Measurements from ENCODE around the gene STK32C.
A peak's percentile ranks its signal among the peaks of the same experiment; 100 is the strongest.

STK32C gene

GRCh38 chr10:132243141-132243540 is 64.6 kb downstream of the STK32C start:
- no peak for DNase-seq

- no peak for DNase-seq
Observed at GRCh38 chr10:132242103-132242840, 65.5 kb downstream of the STK32C start.

DNA sequence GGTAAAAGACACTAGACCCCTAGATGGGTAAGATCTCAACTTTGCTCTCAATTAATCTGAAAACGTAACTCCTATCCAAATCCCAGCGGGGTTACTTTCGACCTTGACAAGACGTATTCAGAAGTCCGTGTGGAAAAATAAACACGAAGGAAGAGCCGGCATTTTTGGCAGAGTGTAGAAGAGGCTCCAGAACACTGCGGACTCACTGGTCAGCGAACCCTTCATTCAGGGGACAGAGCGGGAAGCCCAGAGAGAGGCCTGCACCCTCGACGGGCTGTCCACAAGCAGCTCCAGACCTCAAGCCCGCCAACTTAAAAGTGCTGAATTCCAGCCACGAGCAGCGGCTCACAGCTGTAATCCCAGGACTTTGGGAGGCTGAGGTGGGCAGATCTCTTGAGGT is 66.3 kb downstream of the STK32C start:
- no peak for DNase-seq

GRCh38 chr10:132241086-132241485 is 66.7 kb downstream of the STK32C start:
- DNase-seq, result no peak

GRCh38 chr10:132240581-132240980 is 67.2 kb downstream of the STK32C start:
- DNase-seq, result no peak

GRCh38 chr10:132240156-132240555 is 67.6 kb downstream of the STK32C start:
- DNase-seq, result no peak

DNA sequence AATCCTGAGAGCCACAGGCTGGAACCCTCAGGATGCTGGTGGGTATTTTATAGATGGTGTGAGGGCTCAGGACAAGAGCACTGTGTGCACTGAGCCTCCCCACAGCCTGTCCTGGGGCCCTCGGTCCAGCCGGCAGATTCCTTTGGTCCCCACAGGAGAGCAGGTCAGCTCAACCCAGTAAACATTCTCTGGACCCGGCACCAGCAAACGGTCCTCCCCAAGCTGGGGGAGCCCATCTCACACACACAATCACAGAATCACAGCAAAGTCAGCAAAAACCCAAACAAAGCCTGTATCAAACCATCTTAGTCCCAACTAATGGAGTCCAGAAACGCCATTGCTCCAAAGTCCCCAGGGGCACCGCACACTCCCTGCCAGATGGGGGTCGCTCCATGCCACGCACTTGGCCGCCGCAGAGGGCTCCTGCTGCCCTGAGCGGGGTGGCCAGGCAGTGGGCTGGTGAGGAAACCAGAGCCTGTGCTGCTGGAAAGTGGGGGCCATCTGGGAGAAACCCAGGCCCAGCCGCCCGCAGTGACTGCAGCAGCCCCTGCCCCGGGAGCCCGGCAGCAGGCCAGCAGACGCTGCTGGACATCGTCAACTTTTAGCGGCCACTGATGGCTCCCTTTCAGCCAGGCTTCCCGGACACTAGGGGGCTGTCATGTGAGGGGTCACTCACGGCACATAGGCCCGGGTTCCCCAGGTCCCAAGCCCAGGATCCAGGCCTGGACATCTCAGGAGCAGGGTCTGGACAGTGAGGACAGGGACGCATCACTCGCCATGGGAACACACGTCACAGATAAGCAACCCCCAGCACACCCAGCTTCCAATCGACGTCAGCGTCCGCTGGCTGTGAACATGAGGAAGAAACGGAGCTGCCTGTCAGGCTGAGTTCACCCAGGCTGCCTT is 68.4 kb downstream of the STK32C start:
- DNase-seq, result no peak

- DNase-seq, result no peak
Observed at GRCh38 chr10:132238371-132239125, 69.2 kb downstream of the STK32C start.

DNA sequence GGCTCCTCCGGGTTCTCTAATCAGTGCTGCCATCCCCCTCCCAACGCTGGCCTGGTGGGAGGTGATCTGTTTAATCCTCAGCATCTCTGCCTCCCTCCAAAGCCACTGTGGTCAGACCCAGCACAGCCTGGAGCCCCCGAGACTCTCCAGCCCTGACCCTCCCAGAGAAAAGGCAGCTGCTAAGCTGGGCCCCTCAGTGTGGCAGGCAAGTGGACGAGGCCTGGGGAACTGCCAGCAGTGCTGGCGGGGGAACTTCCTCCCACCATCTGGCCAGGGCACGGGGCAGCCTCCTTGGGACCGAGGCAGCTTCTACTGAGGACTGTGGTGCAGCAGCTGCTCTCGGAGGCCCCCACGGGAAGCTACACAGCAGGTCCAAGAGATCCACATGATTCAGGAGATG is 69.9 kb downstream of the STK32C start:
- no peak for DNase-seq

DNA sequence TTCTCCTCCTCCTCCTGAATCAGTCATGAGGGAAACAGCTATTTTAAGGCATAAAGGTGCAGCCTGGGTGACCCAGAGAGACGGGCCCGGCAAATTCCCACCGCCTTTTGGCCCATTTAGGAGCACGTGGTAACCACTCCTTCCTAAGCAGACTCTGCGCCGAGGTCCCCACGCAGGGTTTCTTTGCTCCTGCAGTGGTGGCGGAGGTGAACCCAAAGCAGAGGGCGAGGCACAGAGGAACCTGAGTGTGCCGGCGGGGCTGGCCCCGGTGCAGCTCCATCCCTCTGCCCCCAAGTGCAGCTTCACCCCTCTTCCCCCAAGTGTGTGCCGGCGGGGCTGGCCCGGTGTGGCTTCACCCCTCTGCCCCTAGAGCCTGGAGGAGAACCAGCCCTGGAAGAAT is 70.4 kb downstream of the STK32C start:
- no peak for DNase-seq

DNA sequence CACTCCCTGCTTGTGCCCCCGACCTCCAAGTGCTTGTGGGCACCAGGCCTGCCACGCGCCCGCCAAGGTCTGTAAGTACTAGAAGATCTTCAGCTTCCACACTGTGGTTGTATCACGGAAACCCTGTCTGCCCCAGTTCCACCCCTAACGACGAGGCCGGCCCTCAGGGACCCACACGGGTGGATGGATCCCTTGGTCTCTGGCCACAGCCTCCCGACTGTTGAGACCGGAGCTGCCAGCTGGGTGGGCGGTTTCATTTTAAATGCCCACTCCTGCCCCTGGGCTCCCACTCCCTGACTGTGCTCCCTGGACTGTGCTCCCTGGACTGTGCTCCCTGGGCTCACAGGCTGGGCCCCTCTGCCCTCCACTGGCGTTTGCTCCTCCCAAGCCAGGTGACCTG is 70.9 kb downstream of the STK32C start:
- DNase-seq, result no peak

GRCh38 chr10:132236161-132236560 is 71.6 kb downstream of the STK32C start:
- DNase-seq, result no peak

DNA sequence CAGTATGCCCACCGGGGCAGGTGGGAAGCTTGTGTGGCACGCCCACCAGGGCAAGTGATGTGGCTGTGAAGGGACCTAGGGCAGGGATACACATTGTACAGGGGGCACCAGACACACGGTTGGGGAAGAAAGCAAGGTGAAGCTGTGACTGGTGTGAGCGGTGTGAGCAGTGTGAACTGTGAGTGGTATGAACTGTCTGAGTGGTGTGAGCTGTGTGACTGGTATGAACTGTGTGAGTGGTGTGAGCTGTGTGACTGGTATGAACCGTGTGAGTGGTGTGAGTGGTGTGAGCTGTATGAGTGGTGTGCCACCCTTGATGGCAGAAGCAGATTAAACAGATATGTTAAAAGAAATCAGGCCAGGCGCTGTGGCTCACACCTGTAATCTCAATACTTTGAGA is 72.9 kb downstream of the STK32C start:
- no peak for DNase-seq

GRCh38 chr10:132233501-132234085 is 74.2 kb downstream of the STK32C start:
- no peak for DNase-seq

DNA sequence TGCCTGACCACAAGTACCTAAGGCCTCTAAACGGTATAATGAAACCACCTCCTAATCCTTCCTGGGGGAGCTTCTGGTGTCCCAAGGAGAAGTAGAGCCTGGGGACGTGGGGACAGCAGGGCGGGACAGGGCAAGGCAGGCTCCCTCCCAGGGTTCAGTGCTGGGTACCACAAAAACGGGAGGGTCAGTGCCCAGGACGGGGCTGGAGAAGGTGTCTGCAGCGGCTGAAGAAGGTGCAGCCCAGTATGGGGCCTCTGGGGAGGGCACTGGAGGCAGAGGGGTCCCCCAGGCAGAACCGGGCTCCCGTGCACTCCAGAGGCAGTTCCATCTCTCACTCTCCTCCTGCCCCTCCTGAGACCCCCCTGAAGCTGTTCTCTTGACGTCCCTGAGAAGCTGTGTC is 74.8 kb downstream of the STK32C start:
- no peak for DNase-seq

- no peak for DNase-seq
Observed at GRCh38 chr10:132232023-132232951, 75.5 kb downstream of the STK32C start.

DNA sequence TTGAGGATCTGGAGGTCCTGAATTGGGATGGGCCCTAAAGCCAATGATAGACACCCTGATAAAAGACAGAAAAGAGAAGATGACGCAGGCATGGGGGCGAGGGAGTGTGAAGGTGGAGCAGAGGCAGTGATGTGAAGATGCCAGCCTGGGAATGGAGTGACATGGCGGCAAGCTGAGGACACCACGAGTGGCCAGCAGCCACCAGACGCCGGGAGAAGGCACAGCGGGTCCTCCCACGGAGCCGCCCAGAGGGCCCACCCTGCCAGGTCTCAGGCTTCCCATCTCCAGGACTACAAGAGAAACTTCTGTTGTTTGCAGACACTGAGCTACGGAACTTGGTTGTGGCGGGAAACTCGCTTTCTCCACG is 76.1 kb downstream of the STK32C start:
- no peak for DNase-seq

DNA sequence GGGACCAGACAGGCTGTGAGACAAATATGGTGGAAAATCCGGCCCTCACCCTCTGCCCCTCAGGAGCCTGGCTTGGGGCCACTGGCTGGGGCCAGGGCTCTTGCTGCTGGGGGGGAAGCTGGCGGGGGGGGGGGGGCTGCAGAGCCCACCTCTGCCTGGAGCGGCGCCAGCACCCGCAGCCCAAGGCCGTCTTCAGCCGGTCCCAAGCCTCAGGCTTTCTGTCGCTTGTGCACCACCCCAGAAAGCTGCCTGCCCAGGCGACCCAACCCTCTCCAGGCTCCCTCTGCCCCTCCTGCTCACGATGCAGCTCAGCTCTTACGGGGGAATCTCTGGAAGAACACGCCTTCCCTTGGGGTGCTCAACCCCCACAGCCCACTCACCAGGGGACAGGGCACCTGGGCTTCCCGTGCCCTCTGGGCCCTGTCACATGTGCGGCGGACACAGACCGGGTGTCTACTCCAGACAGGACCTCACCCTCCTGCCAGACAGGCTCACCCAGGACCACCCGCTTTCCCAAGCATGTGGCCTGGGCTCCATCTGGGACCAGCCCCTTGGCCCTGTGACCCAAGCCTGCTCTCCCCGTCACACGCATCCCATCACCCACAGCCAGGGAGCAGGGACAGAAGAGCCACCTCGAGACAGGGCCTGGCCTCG is 77.1 kb downstream of the STK32C start:
- DNase-seq, result no peak

GRCh38 chr10:132229834-132230556 is 77.8 kb downstream of the STK32C start:
- DNase-seq, result peak in 1 of 5 donors; percentile 48

- no peak for DNase-seq
Observed at GRCh38 chr10:132229096-132229495, 78.7 kb downstream of the STK32C start.

GRCh38 chr10:132228616-132229015 is 79.1 kb downstream of the STK32C start:
- no peak for DNase-seq
